K562 (cell line): ENCODE measurements around the gene PPWD1. TPM values are rescaled to one million over a fixed set of nuclear protein-coding genes. Genes with fewer than 3 reads are reported as not detected.
A peak's percentile ranks its signal among the peaks of the same experiment; 100 is the strongest.

Source experiments
- SNRNP70 ChIP-seq: fragments of 200-400 bp; formaldehyde crosslinking; optimal IDR thresholded peaks from 2 replicates; pipeline ENCODE3; 2017; ENCODE audit warnings: low read depth, low read length
- ZBTB17 ChIP-seq: fragments of 450-650 bp; formaldehyde crosslinking; IDR thresholded peaks from 2 replicates; pipeline ENCODE4 v1.4.0; 2020; ENCODE audit warnings: mild to moderate bottlenecking
- ZBTB7A ChIP-seq: IDR thresholded peaks from 2 replicates; pipeline ENCODE4 v1.6.1; 2011; ENCODE audit warnings: low read depth, mild to moderate bottlenecking, low read length, moderate library complexity, borderline replicate concordance; ENCODE audit not compliant: control insufficient read depth
- ZNF224 ChIP-seq: sonication (generic); formaldehyde crosslinking; IDR thresholded peaks from 2 replicates; pipeline ENCODE4 v1.8.0; 2022; ENCODE audit warnings: mild to moderate bottlenecking, missing genetic modification reagents
- ZNF41 ChIP-seq: fragments of 250-450 bp; sonication (Bioruptor Pico); conservative IDR thresholded peaks from 2 replicates; pipeline ENCODE4 v1.4.0; 2020; ENCODE audit warnings: mild to moderate bottlenecking
- ZNF561 ChIP-seq: fragments of 450-650 bp; formaldehyde crosslinking; conservative IDR thresholded peaks from 2 replicates; pipeline ENCODE4 v1.4.0; 2020; ENCODE audit warnings: mild to moderate bottlenecking, moderate library complexity
- polyA plus RNA-seq, 8 experiments: library from polyadenylated mRNA; depleted of rRNA in 4 of 8; stranded (reverse) in 5 of 8; unstranded in 3 of 8; fragments of >200 nt; fragmentation: Nextera tagmentation in 2 of 8; fragmentation: Illumina TruSeq in 1 of 8; extraction: Ambion mirVana in 2 of 8; extraction: Trizol in 1 of 8; gene quantifications; 2 replicates each; pipeline versions ENCODE4 v1.2.1 to v1.2.3, GENCODE V29; 2011 to 2014; ENCODE audit warnings: inconsistent platforms in 1 of 8, missing spikeins in 1 of 8
- total RNA-seq, 7 experiments: library from RNA; depleted of rRNA in 6 of 7; stranded (reverse); fragments of >200 nt in 6 of 7; fragmentation: Illumina TruSeq in 2 of 7; extraction: Trizol in 2 of 7; gene quantifications; 2 replicates each; pipeline versions ENCODE4 v1.2.1 to v1.2.3, GENCODE V29; 2011 to 2021; ENCODE audit warnings: low replicate concordance in 1 of 7
- TF ChIP-seq, protein P1 (sequence below): sonication (generic); formaldehyde crosslinking; IDR thresholded peaks from 2 replicates; pipeline ENCODE4 v1.8.0; 2022; ENCODE audit warnings: missing genetic modification reagents, mild to moderate bottlenecking, borderline replicate concordance
- TF ChIP-seq, protein P2 (sequence below), 2 experiments: fragments of 450-650 bp; IDR thresholded peaks; 2 replicates each; pipeline ENCODE4 v1.6.1; 2016; ENCODE audit warnings: mild to moderate bottlenecking in 2 of 2, borderline replicate concordance in 1 of 2, low read depth in 1 of 2, moderate library complexity in 1 of 2
- TF ChIP-seq, protein P3 (sequence below): fragments of 250-450 bp; sonication (Bioruptor Pico); IDR thresholded peaks from 2 replicates; pipeline ENCODE4 v1.5.0; 2021; ENCODE audit warnings: mild to moderate bottlenecking, moderate library complexity

The PPWD1 gene
- total and polyA plus RNA-seq, 9 of the 15 experiments (the other 6 are each of a cell fraction or from before 2014, with no cell fraction given) = 24.1 to 89.2 (median 51.4) TPM

- TF ChIP-seq, protein P1, sequence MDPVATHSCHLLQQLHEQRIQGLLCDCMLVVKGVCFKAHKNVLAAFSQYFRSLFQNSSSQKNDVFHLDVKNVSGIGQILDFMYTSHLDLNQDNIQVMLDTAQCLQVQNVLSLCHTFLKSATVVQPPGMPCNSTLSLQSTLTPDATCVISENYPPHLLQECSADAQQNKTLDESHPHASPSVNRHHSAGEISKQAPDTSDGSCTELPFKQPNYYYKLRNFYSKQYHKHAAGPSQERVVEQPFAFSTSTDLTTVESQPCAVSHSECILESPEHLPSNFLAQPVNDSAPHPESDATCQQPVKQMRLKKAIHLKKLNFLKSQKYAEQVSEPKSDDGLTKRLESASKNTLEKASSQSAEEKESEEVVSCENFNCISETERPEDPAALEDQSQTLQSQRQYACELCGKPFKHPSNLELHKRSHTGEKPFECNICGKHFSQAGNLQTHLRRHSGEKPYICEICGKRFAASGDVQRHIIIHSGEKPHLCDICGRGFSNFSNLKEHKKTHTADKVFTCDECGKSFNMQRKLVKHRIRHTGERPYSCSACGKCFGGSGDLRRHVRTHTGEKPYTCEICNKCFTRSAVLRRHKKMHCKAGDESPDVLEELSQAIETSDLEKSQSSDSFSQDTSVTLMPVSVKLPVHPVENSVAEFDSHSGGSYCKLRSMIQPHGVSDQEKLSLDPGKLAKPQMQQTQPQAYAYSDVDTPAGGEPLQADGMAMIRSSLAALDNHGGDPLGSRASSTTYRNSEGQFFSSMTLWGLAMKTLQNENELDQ = no peak
- TF ChIP-seq ZNF561 (no peak), ZNF224 (no peak), ZBTB7A (no peak), SNRNP70 (no peak), ZNF41 (CRISPR knock-in tag) (no peak), ZBTB17 (0 out of 2 replicates have a peak, but pooled peaks have one; percentile 52)
- TF ChIP-seq, protein P2, sequence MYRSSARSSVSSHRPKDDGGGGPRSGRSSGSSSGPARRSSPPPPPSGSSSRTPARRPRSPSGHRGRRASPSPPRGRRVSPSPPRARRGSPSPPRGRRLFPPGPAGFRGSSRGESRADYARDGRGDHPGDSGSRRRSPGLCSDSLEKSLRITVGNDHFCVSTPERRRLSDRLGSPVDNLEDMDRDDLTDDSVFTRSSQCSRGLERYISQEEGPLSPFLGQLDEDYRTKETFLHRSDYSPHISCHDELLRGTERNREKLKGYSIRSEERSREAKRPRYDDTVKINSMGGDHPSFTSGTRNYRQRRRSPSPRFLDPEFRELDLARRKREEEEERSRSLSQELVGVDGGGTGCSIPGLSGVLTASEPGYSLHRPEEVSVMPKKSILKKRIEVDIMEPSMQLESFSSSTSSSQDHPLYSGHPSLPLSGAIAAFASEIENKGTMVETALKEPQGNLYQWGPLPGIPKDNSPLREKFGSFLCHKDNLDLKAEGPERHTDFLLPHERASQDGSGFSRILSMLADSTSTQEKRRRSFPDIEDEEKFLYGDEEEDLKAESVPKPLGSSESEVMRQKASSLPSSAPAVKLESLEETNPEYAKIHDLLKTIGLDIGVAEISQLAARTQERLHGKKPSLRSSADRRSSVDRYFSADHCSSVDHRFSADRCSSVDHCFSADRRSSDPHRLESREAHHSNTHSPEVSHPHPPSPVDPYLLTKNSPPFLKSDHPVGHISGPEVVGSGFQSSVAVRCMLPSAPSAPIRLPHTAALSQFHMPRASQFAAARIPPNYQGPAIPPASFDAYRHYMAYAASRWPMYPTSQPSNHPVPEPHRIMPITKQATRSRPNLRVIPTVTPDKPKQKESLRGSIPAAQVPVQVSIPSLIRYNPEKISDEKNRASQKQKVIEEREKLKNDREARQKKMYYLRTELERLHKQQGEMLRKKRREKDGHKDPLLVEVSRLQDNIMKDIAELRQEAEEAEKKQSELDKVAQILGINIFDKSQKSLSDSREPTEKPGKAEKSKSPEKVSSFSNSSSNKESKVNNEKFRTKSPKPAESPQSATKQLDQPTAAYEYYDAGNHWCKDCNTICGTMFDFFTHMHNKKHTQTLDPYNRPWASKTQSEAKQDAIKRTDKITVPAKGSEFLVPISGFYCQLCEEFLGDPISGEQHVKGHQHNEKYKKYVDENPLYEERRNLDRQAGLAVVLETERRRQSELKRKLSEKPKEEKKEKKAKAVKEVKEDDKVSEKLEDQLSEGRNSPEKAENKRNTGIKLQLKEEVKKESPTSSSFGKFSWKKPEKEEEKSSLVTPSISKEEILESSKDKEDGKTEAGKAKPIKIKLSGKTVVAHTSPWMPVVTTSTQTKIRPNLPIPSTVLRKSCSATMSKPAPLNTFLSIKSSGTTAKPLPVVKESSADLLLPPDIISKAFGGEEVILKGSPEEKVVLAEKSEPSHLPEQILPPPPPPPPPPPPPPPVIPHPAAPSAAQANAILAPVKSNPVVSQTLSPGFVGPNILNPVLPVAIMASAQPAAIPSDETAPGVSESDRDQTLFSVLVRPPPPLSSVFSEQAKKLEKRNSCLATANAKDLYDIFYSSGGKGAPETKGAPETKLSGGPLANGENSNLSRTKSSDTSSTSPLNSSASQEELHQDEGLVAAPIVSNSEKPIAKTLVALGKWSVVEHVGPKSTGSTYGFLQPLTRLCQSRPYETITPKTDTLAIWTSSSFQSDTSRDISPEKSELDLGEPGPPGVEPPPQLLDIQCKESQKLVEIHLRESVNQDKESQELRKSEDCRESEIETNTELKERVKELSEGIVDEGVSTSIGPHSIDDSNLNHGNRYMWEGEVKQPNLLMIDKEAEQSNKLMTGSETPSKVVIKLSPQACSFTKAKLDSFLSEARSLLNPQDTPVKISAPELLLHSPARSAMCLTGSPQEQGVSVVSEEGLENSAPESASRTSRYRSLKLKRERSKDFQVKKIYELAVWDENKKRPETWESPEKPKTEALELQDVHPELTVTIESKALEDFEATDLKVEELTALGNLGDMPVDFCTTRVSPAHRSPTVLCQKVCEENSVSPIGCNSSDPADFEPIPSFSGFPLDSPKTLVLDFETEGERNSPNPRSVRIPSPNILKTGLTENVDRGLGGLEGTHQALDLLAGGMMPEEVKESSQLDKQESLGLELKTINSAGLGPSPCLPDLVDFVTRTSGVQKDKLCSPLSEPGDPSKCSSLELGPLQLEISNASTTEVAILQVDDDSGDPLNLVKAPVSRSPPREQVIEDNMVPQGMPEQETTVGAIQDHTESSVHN (IDR thresholded peaks at IDR 0.05; ENCODE audit: borderline replicate concordance in 1 of 2, low read depth in 1 of 2) = no peak
- TF ChIP-seq, protein P3, sequence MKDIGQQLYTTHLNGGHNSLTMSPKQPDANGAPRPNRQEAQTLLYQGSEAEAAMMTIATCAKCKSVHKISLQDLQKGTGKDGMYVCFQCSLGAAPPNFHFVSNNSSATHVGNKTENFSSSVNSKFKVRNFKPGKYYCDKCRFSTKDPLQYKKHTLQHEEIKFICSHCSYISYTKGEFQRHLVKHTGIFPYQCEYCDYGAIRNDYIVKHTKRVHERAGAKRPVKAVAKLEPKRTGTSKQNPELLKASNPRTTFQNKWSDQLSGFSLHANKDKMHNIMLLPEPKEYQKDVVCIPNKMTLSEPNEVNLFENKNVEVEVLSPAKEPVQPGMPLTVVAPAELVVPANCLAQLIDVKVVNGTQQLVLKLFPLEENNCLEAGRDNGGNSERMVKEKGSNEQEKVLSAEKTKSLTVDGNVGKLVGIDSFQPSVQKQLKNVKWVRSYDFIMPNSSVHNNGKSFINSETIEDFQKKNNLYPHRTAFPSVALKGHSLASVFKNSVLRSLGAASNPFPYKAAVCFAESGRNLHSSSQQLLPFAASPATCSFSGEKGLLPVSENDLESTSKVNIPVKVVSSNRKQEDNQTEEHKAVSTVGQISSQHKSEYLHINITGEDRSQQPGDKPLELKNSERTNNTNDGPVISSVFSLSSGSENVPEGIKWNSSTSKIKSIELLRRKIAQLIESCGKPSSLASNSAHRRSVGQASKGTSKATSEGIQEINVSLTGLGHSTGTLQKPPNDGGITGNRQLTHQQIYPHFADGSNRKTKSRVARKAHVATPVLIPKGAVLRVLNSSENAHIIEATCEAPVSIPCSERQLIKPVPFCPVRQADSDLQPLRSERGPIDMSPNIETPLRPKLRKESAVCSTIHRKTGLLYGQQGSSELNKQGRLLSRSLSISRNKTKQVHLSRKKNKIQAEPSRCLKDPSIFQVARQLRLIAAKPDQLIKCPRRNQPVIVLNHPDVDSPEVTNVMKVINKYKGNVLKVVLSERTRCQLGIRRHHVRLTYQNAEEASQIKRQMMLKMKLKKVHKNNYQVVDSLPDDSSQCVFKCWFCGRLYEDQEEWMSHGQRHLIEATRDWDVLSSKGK (CRISPR knock-in tag) = no peak
Observed at GRCh38 chr5:65624571-65625555, 61.8 kb downstream of the PPWD1 start, which contains the start of the genes SHLD3 and TRAPPC13 (continued).
